NCI-H69 (cell line): ENCODE data around the gene TAC3.
"Not testable (repeated sequence)": the region's sequence is repeated elsewhere in the genome, so short reads cannot be mapped to it uniquely, and the experiment has no call there.

Experiments
- DNase-seq: peaks from one replicate; lab custom pipeline; 2025; lab: John Stamatoyannopoulos, UW

TAC3 gene

DNA sequence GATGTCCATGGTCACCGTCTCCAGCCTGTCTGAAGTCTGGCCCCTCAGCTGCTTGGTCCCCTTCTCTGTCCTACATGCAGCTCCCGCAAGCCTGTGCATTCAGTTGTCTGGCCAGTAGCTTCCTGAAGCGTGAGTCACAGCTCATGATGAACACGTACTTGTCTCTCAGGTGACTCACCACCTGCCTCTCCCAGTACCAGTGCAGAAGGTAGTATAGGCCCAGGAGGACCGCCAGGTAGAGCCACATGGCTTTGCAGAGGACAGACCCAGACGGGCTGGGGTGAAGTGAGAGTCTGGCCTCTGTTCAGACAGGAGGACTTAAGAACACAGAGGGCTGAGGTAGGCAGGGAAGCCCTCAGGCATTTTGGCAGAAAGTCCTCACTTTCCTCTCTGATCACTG is 30.6 kb downstream of the TAC3 start:
- DNase-seq = peak; percentile 47

DNA sequence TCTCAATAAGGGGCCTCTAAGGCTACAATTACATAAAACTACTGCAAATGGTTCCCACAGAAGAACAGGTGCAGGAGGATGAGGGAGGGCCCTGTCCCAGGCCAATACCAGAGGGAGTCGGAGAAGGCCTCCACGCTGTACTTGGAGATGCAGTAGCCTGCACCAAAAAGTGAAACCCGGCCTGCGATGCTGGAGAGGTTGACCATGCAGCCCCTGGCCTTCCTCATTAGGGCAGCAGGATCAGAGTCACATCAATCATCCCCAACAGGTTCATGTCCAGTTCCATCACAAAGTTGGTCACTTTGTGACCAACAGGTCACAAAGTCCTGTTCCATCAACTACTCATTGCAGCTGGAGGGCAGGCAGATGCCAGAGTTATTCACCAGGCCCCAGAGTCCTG is 32.9 kb downstream of the TAC3 start:
- DNase-seq = no peak

DNA sequence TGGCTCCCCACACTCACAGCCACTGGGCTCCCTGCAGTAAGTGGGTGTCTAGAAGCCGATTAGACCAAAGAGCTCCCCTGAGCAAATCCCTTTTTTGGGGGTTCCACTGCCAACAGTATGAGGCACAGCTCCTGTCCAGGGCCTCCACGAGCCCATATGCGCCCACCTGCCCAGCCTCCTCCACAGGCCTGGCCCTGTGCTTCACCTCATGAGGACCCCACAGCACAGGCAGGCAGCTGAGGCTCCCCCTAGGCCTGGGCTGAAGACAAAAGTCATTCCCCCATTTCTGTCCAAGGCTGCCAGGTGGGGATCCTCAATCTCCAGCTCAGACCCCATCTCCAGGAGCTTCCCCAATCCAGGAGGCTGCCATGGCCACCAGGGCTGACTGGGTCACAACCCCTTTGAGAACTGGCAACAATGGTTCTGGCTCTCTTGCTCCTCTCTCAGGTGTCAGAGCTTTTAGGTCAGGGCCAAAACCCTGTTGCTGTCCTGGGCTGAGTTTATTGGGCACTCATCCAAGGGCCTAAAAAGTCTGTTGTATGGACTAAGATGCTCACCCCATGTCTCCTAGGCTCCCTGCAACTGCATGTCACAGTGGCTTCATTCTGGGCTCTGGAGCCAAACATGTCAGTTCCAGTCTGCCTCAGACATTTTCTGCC is 33.6 kb downstream of the TAC3 start:
- not testable (repeated sequence) for DNase-seq

DNA sequence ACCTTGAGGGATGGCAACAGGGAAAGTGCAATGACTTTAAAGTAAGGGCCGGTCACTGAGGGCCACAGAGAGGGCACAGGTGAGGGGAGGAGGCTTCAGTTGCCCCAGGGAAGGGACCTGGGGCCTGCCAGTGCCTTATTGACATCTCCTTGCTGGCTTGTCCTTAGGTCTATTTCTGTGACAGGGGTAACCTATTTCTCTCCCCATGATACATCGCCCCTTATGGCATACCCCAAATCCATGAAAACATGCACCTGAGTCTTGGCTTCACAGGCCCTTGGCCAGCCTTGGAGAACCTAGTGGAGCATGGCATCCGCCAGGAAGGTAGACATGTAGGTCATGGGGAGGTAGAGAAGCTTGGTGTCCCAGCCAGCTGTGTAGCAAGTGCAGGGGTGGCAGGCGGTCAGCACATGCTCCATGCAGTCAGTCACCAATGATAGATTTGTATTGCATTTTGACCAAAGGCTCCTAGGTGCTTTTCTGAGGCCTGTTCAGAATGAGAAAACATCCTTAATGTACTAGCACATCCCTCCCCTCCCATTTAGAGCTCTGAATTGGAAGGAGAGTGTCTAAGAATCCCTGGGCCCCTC is 35.3 kb downstream of the TAC3 start:
- no peak for DNase-seq

DNA sequence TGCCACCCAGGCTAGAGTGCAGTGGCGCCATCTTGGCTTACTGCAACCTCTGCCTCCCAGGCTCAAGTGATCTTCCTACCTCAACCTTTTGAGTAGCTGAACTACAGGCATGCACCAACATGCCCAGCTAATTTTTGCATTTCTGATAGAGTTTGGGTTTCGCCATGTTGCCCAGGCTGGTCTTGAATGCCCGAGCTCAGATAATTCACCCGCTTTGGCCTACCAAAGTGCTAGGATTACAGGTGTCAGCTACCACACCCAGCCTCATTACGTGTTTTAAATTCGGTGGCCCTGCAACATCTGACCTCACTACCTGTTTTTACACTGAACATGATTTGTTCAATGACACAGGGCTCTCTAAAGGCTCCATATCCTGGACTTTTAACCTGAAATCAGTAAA is 36.1 kb downstream of the TAC3 start:
- no peak for DNase-seq

DNA sequence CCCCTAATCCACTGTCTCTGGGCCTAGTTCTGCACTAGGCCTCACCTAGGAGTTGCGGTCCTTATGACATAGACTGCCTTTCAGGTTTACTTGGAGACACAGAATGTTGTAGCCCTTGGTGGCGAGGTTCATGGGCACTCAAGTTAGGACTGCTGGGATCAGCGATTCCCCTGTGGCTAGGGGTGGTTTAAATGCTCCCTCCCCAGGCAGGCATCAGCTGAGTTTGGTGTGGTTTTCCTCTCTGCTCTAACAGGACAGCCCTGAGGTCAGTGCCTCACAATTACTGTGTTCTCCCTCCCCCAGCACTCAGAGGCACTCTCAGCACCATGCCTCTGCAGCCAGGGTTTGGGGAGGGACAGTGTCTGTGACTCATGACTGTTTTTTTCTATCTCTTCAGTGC is 36.7 kb downstream of the TAC3 start:
- no peak for DNase-seq

DNA sequence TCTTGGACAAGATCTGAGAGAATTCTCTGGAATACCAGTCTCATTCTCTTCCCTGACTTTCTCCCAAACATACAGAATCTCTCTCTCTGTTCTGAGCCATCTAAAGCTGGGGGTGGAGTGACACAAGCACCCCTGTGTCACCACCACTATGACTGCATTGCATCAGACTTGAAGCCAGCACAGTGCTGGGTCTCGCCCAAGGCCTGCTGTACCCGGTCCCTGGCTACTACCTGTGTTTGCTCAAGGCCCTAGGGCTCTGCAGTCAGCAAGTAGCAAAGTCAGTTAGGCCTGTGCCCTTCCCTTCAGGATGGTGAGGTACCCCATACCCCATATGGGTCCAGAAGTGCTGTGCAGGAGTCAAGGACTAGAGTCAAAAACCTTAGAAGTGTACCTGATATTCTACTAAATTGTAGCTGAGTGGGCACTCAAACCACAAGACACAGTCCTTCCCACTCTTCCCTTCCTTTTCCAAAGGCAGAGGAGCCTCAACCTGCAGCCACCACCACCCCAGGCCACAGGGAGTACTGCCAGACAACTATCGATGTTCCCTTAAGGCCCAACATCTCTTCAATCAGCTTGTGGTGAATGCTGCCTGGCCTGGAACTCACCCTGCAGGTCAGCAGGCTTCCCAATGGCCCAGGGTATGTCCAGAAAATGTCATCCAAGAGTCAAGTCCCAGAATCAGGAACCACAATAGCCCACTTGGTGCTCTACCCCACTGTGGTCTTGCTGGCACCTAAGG is 37.8 kb downstream of the TAC3 start:
- DNase-seq = no peak

DNA sequence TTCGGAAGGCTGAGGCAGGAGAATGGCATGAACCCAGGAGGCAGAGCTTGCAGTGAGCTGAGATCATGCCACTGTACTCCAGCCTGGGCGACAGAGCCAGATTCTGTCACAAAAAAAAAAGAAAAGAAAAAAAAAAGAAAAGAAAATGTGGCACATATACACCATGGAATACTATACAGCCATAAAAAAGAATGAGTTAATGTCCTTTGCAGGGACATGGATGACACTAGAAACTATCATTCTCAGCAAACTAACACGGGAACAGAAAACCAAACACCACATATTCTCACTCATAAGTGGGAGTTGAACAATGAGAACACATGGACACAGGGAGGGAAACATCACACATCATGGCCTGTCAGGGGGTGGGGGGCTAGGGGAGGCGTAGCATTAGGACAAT is 39.0 kb downstream of the TAC3 start:
- not testable (repeated sequence) for DNase-seq

DNA sequence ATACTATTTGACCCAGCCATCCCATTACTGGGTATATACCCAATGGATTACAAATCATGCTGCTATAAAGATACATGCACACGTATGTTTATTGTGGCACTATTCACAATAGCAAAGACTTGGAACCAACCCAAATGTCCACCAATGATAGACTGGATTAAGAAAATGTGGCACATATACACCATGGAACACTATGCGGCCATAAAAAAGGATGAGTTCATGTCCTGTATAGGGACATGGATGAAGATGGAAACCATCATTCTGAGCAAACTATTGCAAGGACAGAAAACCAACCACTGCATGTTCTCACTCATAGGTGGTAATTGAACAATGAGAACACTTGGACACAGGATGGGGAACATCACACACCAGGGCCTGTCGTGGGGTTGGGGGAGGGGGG is 42.1 kb downstream of the TAC3 start:
- not testable (repeated sequence) for DNase-seq

DNA sequence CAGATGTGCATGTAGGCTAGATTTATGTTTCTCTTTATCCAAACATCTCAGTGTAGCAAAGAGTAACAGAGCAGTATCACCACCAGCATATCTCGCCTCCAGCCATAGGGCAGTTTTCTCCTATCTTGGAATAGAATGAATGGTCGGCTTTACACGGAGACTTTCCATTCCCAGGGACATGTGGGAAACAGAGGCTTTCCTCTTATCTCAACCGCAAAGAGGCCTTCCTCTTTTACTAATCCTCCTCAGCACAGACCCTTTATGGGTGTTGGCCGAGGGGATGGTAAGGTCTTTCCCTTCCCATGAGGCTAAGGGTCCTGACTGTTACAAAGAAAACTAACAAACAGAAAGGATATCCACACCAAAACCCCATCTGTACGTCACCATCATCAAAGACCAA is 47.4 kb downstream of the TAC3 start:
- DNase-seq = not testable (repeated sequence)

DNA sequence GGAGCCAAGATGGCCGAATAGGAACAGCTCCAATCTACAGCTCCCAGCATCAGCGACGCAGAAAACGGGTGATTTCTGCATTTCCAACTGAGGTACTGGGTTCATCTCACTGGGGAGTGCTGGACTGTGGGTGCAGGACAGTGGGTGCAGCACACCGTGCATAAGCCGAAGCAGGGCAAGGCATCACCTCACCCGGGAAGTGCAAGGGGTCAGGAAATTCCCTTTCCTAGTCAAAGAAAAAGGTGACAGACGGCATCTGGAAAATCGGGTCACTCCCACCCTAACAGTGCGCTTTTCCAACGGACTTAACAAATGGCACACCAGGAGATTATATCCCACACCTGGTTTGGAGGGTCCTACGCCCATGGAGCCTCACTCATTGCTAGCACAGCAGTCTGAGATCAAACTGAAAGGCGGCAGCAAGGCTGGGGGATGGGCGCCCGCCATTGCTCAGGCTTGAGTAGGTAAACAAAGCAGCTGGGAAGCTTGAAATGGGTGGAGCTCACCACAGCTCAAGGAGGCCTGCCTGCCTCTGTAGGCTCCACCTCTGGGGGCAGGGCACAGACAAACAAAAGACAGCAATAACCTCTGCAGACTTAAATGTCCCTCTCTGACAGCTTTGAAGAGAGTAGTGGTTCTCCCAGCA is 50.2 kb downstream of the TAC3 start:
- DNase-seq = peak; percentile 56

DNA sequence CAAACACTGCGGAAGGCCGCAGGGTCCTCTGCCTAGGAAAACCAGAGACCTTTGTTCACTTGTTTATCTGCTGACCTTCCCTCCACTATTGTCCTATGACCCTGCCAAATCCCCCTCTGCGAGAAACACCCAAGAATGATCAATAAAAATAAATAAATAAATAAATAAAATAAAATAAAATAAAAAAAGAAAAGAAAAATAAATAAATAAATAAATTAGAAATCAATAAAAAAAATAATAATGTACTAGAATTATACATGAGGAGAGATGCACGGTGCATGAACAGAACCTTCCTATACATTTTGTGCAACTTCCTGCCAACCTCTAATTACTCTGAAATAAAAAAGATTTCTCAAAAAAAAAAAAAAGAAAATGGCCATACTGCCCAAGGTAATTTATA is 51.2 kb downstream of the TAC3 start:
- DNase-seq = not testable (repeated sequence)

DNA sequence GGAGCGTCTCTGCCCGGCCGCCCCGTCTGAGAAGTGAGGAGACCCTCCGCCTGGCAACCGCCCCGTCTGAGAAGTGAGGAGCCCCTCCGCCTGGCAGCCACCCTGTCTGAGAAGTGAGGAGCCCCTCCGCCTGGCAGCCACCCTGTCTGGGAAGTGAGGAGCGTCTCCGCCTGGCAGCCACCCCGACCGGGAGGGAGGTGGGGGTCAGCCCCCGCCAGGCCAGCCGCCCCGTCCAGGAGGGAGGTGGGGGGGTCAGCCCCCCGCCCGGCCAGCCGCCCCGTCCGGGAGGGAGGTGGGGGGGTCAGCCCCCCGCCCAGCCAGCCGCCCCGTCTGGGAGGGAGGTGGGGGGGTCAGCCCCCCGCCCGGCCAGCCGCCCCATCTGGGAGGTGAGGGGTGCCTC is 52.8 kb downstream of the TAC3 start:
- not testable (repeated sequence) for DNase-seq

DNA sequence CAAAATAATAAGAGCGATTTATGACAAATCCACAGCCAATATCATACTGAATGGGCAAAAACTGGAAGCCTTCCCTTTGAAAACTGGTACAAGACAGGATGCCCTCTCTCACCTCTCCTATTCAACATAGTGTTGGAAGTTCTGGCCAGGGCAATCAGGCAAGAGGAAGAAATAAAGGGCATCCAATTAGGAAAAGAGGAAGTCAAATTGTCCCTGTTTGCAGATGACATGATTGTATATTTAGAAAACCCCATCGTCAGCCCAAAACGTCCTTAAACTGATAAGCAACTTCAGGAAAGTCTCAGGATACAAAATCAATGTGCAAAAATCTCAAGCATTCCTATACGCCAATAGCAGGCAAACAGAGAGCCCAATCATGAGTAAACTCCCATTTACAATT is 54.1 kb downstream of the TAC3 start:
- not testable (repeated sequence) for DNase-seq
